NCI-H2081 (cell line): ENCODE results near the gene ATP5MK.
"Not testable (repeated sequence)": the region's sequence is repeated elsewhere in the genome, so short reads cannot be mapped to it uniquely, and the experiment has no call there.

Experiments used
- DNase-seq, 2 experiments: peaks; one replicate each; lab custom pipeline; 2025; lab: John Stamatoyannopoulos, UW

ATP5MK gene

DNA sequence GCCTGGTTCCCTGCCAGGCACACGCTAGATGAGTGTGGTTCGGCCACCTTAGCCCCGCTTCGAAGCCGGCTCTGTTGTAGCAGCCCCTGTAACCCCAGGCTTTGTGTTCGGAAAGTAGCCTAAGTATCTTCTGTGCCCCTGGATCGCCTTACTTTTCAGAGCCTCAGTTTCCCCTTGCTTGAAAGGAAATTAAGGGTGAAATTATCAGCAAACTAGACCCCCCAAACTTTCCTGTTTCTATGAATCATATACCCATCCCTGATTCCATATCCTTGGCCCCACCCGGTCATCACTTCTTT lies 463 bp upstream of the ATP5MK start:
- DNase-seq = no peak

DNA sequence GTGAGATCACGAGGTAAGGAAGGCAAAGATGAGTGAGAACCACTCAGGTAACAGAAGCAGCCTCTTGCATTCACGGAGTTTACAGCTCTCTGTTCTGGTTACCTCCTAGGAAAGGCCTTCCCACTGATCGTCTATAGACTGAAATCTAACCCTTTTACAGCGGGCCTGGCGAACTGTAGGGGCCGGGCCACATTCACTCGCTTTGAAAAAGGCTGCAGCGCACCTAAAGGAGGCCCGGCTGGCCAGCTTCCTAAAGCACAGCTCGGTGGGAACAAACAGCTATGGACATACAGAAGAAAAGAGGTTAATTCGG lies 565 bp downstream of the ATP5MK start:
- no peak for DNase-seq

DNA sequence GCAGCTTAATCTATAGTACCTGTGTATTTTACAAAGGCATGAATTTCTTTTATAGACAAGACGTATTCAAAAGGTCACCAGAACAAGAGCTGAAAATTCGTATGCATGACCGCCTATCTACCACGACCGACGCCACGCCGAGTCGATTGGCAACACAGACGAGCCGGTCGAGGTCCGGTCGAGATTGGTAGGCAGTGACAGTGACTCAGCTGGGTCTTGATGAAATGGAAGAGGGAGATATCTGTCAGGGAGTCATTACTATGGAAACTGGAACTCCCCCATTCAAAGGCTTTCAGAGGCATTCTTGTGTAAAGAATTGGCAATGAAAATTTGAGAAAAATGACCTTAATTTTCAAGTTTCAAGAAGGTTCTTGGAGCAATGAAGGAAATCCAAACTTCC lies 2.1 kb downstream of the ATP5MK start:
- no peak for DNase-seq

DNA sequence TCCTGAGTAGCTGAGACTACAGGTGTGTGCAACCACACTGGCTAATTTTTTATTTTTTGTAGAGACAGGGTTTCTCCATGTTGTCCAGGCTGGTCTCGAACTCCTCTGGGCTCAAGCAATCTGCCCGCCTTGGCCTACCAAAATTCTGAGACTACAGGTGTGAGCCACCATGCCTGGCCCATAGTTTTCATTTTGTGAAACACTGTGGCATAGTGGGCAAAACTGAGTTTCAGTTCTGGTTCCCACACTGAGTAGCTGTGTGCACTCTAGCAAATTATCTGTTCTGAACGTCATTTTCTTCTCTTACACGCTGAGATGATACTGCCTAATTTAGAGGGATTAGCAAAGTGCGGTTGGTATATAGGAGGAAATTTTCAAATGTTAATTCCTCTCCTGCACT lies 13.5 kb downstream of the ATP5MK start:
- DNase-seq = no peak

DNA sequence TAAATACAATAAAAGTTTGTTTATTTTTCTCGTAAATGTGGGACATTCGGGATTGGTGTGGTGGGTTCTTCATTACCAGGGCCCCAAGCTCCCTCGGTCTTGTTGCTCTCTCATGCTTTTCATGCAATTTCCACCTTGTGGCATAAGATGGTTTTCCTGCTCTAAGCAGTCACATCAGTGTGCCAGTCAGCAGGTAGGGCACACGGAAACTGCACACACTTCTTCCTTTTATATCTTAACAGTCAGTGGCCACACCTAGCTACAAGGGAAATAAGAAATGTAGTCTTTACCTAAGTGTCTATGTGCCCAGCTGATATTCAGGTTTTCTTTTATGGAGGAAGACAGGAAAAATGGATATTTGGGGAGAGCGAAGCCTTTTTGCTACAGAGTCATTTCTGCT lies 22.0 kb downstream of the ATP5MK start:
- no peak for DNase-seq

DNA sequence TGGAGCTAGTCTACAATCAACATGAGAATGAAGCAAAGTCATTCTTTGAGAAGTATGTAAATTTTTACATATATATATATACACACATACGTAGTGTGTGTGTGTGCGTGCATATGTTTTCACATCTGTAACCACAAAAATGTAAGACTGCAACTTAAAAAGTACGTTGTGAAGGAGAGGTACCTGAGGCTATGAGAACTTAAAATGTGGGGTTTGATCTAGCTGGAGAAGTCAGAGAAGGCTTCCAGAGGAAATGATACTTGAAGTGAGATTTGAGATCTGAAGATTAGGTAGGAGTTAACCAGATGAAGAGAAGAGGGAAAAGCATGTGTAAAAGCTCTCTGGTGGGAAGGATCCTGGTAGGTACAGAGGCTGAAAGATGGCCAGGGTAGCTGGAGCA lies 22.7 kb downstream of the ATP5MK start:
- no peak for DNase-seq

DNA sequence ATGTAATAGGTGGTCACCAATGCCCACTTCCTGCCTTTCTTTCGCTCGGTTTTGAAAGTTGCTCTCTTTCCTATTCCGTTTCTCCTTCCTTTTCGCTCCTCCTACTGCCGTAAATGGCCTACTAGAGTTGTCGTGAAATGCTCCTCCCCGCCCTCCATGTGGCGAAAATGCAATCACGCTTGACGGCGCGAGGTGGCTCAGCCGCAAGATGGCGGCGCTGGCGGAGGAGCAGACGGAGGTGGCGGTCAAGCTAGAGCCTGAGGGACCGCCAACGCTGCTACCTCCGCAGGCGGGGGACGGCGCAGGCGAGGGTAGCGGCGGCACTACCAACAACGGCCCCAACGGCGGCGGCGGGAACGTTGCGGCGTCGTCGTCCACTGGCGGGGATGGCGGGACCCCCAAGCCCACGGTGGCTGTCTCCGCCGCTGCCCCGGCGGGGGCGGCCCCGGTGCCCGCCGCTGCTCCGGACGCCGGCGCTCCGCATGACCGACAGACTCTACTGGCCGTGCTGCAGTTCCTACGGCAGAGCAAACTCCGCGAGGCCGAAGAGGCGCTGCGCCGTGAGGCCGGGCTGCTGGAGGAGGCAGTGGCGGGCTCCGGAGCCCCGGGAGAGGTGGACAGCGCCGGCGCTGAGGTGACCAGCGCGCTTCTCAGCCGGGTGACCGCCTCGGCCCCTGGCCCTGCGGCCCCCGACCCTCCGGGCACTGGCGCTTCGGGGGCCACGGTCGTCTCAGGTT lies 28.3 kb downstream of the ATP5MK start, which contains the start of gene TAF5:
TAF5 (plus strand) TSS at position 195 of the 737 bp plus-strand sequence; CDS start at position 209, 14 bp downstream.
- DNase-seq = peak; percentile 87 to 92

DNA sequence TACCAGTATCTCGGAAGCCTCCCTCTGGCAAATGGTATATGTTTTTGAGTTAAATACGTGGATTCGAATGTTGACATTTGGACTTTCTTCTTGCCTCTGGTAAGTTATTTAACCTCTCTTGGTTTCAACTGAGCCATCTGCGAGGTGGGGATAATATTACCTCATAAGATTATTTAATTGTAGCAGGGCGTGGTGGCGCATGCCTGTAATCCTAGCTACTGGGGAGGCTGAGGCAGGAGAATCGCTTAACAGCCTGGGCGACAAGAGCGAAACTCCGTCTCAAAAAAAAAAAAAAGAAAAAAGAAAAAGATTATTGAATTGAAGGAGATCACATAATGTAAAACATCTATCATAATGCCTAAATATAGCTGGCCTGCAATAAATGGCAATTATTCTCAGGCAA lies 28.9 kb downstream of the ATP5MK start:
- no peak for DNase-seq

DNA sequence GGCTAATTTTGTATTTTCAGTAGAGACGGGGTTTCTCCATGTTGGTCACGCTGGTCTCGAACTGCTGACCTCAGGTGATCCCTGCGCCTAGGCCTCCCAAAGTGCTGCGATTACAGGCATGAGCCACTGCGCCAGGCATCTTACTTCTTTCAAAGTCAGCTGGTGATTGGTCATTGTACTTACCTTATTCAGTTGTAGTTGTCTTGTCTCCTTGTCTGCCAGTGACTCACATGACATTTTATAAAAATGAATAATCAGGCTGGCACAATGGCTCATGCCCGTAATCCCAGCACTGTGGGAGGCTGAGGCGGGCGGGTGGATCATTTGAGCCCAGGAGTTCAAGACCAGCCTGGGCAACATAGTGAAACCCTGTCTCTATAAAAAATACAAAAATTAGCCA lies 35.5 kb downstream of the ATP5MK start:
- not testable (repeated sequence) for DNase-seq

DNA sequence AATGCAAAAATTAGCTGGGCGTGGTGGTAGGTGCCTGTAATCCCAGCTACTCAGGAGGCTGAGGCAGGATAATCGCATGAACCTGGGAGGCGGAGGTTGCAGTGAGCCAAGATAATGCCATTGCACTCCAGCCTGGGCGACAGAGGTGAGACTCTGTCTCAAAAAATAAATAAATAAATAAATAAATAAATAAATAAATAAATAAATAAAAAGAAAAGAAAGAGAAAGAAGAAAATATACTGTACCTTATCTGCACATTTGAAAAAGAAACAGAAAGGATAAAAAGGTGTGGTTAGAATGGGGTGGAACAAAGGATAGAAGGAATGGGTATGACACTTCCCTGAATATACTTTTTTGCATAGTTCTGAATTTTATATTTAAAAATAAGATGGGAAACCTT lies 36.8 kb downstream of the ATP5MK start:
- not testable (repeated sequence) for DNase-seq

DNA sequence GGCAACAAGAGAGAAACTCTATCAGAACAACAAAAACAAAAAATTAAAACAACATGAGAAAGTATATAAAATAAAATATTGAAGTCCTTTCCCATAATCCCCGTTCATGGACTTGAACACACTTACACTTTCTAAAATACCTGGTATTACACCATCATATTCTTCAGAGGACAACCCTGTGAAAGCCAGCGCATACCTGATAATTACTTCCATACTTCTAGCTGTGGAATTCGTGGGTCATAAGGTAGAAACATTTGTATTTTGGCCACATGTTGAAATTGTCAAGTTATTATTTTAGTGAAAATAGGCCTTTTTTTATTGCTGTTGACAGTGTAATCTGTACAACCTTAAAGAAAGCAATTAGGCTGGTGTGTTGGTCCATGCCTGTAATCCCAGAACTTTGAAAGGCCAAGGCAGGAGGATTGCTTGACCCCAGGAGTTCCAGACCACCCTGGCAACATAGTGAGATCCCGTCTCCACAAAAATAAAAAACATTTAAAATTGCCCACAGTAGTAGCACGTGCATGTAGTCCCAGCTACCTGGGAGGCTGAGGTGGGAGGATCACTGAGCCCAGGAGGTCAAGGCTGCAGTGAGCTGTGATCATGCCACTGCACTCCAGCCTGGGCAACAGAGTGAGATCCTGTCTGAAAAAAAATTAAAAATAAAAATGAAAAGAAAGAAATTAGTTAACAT lies 40.2 kb downstream of the ATP5MK start:
- DNase-seq = no peak

DNA sequence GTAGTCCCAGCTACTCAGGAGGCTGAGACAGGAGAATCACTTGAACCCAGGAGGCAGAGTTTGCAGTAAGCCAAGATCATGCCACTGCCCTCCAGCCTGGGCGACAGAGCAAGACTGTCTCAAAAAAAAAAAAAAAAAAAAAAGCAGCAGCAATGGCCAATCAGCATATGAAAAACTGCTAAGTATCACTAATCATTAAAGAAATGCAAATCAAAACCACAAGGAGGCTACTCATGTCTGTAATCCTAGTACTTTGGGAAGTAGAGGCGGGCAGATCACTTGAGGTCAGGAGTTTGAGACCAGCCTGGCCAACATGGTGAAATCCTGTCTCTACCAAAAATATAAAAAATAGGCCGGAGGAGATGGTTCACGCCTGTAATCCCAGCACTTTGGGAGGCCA lies 41.7 kb downstream of the ATP5MK start:
- DNase-seq = not testable (repeated sequence)

DNA sequence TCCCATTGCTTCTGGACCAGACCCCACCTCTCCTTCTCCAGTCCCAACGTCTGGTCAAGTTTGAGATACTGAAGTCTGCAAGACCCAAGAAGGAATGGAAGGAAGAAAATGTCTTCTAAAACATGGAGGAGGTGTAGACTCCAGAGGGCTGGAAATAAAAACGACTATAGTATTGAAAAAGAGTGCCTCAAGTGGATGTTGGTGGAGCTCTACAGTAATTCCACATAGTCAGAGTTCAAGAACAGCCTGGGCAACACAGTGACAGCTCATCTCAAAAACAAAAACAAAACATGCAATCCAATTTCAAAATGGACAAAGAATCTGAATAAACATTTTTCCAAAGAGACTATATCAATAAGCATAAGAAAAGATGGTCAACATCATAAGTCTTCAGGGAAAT lies 43.0 kb downstream of the ATP5MK start:
- no peak for DNase-seq

DNA sequence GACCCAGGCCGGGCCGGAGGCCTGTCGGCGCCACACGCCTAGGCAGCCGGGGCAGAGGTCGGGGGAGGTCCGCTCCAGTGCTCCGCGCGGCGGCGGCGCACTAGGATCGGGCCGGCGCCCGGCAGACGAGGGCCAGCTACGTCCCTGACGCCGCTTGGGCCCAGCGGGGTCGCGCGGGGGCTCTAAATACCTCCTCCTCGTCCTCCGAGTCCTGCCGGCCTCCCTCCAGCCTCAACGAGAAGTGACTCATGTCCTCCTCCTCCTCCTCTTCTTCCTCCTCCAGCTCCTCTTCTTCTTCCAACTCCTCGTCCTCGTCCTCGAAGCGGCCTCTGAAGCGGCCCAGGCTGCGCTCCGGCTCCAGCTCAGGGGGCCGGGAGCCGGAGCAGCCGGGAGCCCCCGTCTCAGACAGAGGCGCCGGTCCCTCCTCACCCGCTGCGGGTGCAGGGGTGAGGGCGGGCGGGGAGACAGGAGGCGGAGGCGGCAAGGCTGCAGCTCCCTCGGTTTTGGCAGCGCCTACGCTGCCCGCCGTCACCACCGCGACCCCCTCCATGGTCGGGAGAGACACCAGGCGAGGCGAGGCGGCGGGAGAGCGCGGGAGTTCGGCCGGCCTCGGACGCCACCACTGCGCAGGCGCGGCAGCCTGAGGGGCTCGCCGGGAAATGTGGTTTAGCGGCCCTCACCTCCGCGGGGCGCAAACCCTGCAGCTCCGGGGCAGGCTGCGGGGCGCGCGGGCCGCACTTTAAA lies 45.6 kb downstream of the ATP5MK start, which contains the start of gene PCGF6:
PCGF6 (minus strand) TSS at position 624 of the 744 bp plus-strand sequence; CDS start at position 550, 74 bp downstream.
- DNase-seq = peak; percentile 72 to 77

DNA sequence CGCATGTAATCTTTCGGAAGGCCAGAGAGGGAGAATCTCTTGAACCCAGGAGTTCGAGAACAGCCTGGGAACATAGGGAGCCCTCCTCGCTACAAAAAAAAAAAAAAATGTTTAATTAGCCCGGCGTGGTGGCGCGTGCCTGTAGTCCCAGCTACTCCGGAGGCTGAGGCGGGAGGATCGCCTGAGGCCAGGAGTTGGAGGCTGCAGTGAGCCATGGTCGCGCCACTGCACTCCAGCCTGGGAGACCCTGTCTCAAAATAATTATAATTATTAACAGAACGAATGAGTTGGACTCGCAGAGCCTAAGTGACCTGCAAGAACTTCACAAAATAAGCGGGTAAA lies 46.1 kb downstream of the ATP5MK start:
- DNase-seq = no peak
